ENCODE results near the gene FAM111B.
"Not testable (repeated sequence)": the region's sequence is repeated elsewhere in the genome, so short reads cannot be mapped to it uniquely, and the experiment has no call there.

GRCh38 chr11:59080421-59080820 lies 26.6 kb upstream of the FAM111B start:
- TF ChIP-seq, protein P1, sequence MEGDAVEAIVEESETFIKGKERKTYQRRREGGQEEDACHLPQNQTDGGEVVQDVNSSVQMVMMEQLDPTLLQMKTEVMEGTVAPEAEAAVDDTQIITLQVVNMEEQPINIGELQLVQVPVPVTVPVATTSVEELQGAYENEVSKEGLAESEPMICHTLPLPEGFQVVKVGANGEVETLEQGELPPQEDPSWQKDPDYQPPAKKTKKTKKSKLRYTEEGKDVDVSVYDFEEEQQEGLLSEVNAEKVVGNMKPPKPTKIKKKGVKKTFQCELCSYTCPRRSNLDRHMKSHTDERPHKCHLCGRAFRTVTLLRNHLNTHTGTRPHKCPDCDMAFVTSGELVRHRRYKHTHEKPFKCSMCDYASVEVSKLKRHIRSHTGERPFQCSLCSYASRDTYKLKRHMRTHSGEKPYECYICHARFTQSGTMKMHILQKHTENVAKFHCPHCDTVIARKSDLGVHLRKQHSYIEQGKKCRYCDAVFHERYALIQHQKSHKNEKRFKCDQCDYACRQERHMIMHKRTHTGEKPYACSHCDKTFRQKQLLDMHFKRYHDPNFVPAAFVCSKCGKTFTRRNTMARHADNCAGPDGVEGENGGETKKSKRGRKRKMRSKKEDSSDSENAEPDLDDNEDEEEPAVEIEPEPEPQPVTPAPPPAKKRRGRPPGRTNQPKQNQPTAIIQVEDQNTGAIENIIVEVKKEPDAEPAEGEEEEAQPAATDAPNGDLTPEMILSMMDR (IDR thresholded peaks at IDR 0.05; ENCODE audit: insufficient read depth, low read length) = not testable (repeated sequence)
- TF ChIP-seq POLR2AphosphoS5, GABPA (IDR thresholded peaks at IDR 0.05; ENCODE audit: low read depth): not testable (repeated sequence)
